Spleen (tissue), 7 donors: ENCODE measurements around the gene ZC2HC1C.

Experiments
- CTCF ChIP-seq, 11 experiments: fragments of 200-600 bp in 7 of 11; fragments of 450-650 bp in 4 of 11; sonication (generic) in 4 of 11; IDR thresholded peaks in 8 of 11; conservative IDR thresholded peaks in 3 of 11; 1 replicate in 7 of 11; 2 replicates in 4 of 11; pipeline versions ENCODE4 v1.4.0 to v1.8.0; 2016 to 2021; ENCODE audit warnings: antibody characterized with exemption in 11 of 11, inconsistent platforms in 4 of 11, mild to moderate bottlenecking in 1 of 11
- POLR2A ChIP-seq, 3 donors: fragments of 450-650 bp; IDR thresholded peaks; one replicate each; pipeline ENCODE4 v1.5.1; 2017; ENCODE audit warnings: antibody characterized with exemption in 3 of 3, mild to moderate bottlenecking in 1 of 3
- donor health status: DM: no; HTN: no; CAD: no; lungs with moderate emphysema.
- donor health status: DM: no; HTN: no; CAD: no.
- donor health status: DM: no; HTN: no; CAD: no.

GRCh38 chr14:75041613-75042012 lies 27.8 kb upstream of the ZC2HC1C start:
- TF ChIP-seq CTCF (IDR thresholded peaks at IDR 0.05 in 8 of 11, conservative IDR thresholded peaks at IDR 0.05 in 3 of 11) (no peak), POLR2A (IDR thresholded peaks at IDR 0.05) (no peak)
